Adrenal gland (tissue), 12 donors: ENCODE data around the gene BRSK1. TPM values are rescaled to one million over a fixed set of nuclear protein-coding genes. Genes with fewer than 3 reads are reported as not detected.
A peak's percentile ranks its signal among the peaks of the same experiment; 100 is the strongest.

Source experiments
- DNase-seq, 7 donors: peaks; one replicate each; pipeline ENCODE4 v3.0.0-alpha.2; 2019 to 2020
- H3K27ac ChIP-seq, 5 donors: fragments of 200-600 bp; sonication (generic) in 4 of 5; 1 replicate in 3 of 5; 2 replicates in 2 of 5; pipeline versions ENCODE4 v1.5.1 to v1.8.0; 2016 to 2020; ENCODE audit warnings: mild to moderate bottlenecking in 1 of 5
- H3K27me3 ChIP-seq: fragments of 200-600 bp; 2 replicates; pipeline ENCODE4 v1.8.0; 2021
- H3K36me3 ChIP-seq, 2 donors: fragments of 200-600 bp; replicated peaks in 1 of 2; 1 replicate in 1 of 2; 2 replicates in 1 of 2; pipeline versions ENCODE4 v1.5.1 to v1.8.0; 2018 to 2022
- H3K4me1 ChIP-seq, 2 donors: fragments of 200-600 bp; replicated peaks in 1 of 2; 1 replicate in 1 of 2; 2 replicates in 1 of 2; pipeline versions ENCODE4 v1.5.1 to v1.8.0; 2018 to 2021
- H3K4me3 ChIP-seq, 4 donors: fragments of 200-600 bp; sonication (generic) in 3 of 4; one replicate each; pipeline ENCODE4 v1.5.1; 2016 to 2018
- H3K9me3 ChIP-seq, 3 donors: fragments of 200-600 bp; sonication (generic) in 1 of 3; replicated peaks in 1 of 3; 1 replicate in 2 of 3; 2 replicates in 1 of 3; pipeline versions ENCODE4 v1.5.1 to v1.8.0; 2016 to 2021
- POLR2A ChIP-seq, 2 donors: fragments of 450-650 bp; IDR thresholded peaks; one replicate each; pipeline ENCODE4 v1.6.1; 2017; ENCODE audit warnings: antibody characterized with exemption in 2 of 2, mild to moderate bottlenecking in 2 of 2, moderate library complexity in 1 of 2
- WGBS, 4 donors: extraction: QIAGEN DNeasy Blood & Tissue Kit in 2 of 4; methylation state at CpG; one replicate each; pipeline versions ENCODE4 v1.1.5 to v1.1.7; 2013 to 2017; 5-methylcytosine and 5-hydroxymethylcytosine counted together
- intact Hi-C, 2 donors: fragments of 100-400 bp; cut with DNase I; formaldehyde crosslinking; loops; one replicate each; pipeline versions ENCODE4 v1.14.1 to v1.15.0; 2022 to 2023
- polyA plus RNA-seq, 3 donors: library from polyadenylated mRNA; stranded (reverse); fragments of 200-250 nt in 2 of 3; fragments of 350-450 nt in 1 of 3; fragmentation: Illumina TruSeq in 1 of 3; extraction: RNeasy Lipid Tissue Mini Kit (QIAGEN cat#74804) in 1 of 3; gene quantifications; one replicate each; pipeline ENCODE4 v1.2.3, GENCODE V29; 2013 to 2014
- total RNA-seq, 9 donors: library from RNA; depleted of rRNA in 4 of 9; stranded (reverse); fragments of >200 nt in 4 of 9; fragments of 120-200 nt in 1 of 9; fragmentation: NEBNext Ultra II Directional in 1 of 9; extraction: Animal tissue kit (Norgen Biotek cat#: 25700) in 1 of 9; gene quantifications; one replicate each; pipeline versions ENCODE4 v1.1.0 to v1.2.4, GENCODE V29; 2013 to 2023
- TF ChIP-seq, protein P1 (sequence below), 6 experiments: fragments of 450-650 bp in 4 of 6; fragments of 200-600 bp in 2 of 6; sonication (generic) in 1 of 6; IDR thresholded peaks; 1 replicate in 5 of 6; 2 replicates in 1 of 6; pipeline versions ENCODE4 v1.5.1 to v1.8.0; 2016 to 2021; ENCODE audit warnings: antibody characterized with exemption in 6 of 6, mild to moderate bottlenecking in 2 of 6, moderate library complexity in 1 of 6
- donor health status: healthy with polysubstance abuse.
- donor health status: Bipolar disorder and iron deficiency.
- donor health status: DM: yes; HTN: yes; CAD: no.
- donor health status: DM: no; HTN: no; CAD: no.
- donor health status: DM: no; HTN: no; CAD: no.
- donor health status: DM: yes; HTN: yes; CAD: no.

Gene BRSK1
- total and polyA plus RNA-seq, 12 donors = 2.0 to 64.3 (median 13.6) TPM

DNA sequence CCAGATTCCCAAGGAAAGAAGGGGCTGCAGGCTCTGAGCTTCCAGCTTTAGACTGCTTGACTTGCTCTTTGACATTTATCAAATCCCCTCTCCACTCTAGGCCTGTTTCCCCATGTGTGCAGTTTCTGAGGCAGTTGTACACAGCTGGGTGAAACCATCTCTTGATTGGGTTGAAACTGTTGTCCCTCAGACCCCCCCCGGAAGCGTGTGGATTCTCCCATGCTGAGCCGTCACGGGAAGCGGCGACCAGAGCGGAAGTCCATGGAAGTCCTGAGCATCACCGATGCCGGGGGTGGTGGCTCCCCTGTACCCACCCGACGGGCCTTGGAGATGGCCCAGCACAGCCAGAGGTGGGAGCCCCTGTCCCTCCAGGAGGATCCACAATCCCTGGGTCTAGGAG is 19.7 kb downstream of the BRSK1 start:
- Histone ChIP-seq H3K27ac (no peak overlapping the region), H3K4me3 (no peak overlapping the region), H3K36me3 (peaks cover 0 to 12% of the 10 kb centered on the region in 2 donors), H3K9me3 (no peaks in the 10 kb centered on the region), H3K4me1 (peaks cover 3 to 9% of the 10 kb centered on the region in 2 donors), H3K27me3 (no peaks in the 10 kb centered on the region)
- 94 to 96% (median 95%) methylated on average over 7 to 11 of the region's 11 CpGs for WGBS, 4 donors
- TF ChIP-seq POLR2A (IDR thresholded peaks at IDR 0.05) = no peak
- TF ChIP-seq, protein P1, sequence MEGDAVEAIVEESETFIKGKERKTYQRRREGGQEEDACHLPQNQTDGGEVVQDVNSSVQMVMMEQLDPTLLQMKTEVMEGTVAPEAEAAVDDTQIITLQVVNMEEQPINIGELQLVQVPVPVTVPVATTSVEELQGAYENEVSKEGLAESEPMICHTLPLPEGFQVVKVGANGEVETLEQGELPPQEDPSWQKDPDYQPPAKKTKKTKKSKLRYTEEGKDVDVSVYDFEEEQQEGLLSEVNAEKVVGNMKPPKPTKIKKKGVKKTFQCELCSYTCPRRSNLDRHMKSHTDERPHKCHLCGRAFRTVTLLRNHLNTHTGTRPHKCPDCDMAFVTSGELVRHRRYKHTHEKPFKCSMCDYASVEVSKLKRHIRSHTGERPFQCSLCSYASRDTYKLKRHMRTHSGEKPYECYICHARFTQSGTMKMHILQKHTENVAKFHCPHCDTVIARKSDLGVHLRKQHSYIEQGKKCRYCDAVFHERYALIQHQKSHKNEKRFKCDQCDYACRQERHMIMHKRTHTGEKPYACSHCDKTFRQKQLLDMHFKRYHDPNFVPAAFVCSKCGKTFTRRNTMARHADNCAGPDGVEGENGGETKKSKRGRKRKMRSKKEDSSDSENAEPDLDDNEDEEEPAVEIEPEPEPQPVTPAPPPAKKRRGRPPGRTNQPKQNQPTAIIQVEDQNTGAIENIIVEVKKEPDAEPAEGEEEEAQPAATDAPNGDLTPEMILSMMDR (IDR thresholded peaks at IDR 0.05) = no peak
- no peak for DNase-seq
- intact Hi-C loops = loop anchor here in 1 of 2 donors (5.0 kb wide), 1 partner anchor 79 kb away; the partner anchor contains the start of gene TMEM238

DNA sequence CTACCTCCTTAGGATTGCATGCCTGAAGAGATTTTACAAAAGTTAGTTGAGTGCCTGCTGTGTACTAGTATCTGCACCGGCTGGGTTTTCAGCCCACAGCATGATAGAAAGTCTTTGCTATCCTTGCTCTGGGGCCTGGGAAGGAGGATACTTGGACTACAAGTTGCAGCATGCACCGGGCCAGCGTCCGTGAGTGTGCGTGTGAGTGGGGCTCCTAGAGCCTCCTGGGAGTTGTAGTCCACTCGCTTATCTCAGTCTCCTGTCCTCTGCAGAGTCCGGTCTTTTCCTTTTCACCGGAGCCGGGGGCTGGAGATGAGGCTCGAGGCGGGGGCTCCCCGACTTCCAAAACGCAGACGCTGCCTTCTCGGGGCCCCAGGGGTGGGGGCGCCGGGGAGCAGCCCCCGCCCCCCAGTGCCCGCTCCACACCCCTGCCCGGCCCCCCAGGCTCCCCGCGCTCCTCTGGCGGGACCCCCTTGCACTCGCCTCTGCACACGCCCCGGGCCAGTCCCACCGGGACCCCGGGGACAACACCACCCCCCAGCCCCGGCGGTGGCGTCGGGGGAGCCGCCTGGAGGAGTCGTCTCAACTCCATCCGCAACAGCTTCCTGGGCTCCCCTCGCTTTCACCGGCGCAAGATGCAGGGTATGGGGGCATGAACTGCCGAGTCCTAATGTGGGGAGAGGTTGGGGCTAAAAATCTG is 20.6 kb downstream of the BRSK1 start:
- 80 to 93% (median 89%) methylated on average over 13 to 39 of the region's 39 CpGs for WGBS, 4 donors
- H3K36me3 ChIP-seq = peaks cover 0 to 12% of the 10 kb centered on the region in 2 donors
- no peaks in the 10 kb centered on the region for H3K27me3 ChIP-seq
- H3K4me3 ChIP-seq = no peak overlapping the region
- H3K9me3 ChIP-seq = no peaks in the 10 kb centered on the region
- peak in 3 of 7 donors; percentile 31 to 64 (median 37) for DNase-seq
- peaks cover 3 to 9% of the 10 kb centered on the region in 2 donors for H3K4me1 ChIP-seq
- no peak overlapping the region for H3K27ac ChIP-seq
- intact Hi-C loops = loop anchor here in 1 of 2 donors (5.0 kb wide), 1 partner anchor 78 kb away; the partner anchor contains the start of gene TMEM238
- TF ChIP-seq POLR2A (IDR thresholded peaks at IDR 0.05) = no peak
- TF ChIP-seq, protein P1 (IDR thresholded peaks at IDR 0.05) = no peak

DNA sequence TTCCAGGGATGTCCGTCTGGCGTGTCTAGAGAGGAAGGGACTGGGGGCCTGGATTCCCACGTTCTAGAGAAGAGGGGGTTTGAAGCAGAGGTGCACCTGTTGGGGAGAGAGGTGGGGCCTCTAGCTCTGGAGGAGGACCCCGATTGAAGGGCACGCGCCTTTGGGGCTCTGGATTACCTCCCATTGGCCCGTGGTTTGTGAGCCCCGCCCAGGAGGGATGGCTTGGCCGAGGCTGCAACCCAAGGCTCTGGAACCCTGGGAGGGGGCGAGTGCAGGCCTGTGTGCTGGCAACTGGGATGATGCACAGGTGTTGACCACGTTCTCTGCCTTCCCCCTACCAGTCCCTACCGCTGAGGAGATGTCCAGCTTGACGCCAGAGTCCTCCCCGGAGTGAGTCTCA is 21.2 kb downstream of the BRSK1 start:
- DNase-seq = no peak
- WGBS, 4 donors = 67 to 89% (median 80%) methylated on average over 6 to 14 of the region's 14 CpGs
- Histone ChIP-seq H3K9me3 (no peaks in the 10 kb centered on the region), H3K4me1 (peaks cover 3 to 9% of the 10 kb centered on the region in 2 donors), H3K27me3 (no peaks in the 10 kb centered on the region), H3K4me3 (no peak overlapping the region), H3K27ac (no peak overlapping the region), H3K36me3 (peaks cover 0 to 12% of the 10 kb centered on the region in 2 donors)
- intact Hi-C loops = loop anchor here in 1 of 2 donors (5.0 kb wide), 1 partner anchor 77 kb away; the partner anchor contains the start of gene TMEM238
- TF ChIP-seq, protein P1 (IDR thresholded peaks at IDR 0.05) = no peak
- no peak for TF ChIP-seq POLR2A (IDR thresholded peaks at IDR 0.05)

DNA sequence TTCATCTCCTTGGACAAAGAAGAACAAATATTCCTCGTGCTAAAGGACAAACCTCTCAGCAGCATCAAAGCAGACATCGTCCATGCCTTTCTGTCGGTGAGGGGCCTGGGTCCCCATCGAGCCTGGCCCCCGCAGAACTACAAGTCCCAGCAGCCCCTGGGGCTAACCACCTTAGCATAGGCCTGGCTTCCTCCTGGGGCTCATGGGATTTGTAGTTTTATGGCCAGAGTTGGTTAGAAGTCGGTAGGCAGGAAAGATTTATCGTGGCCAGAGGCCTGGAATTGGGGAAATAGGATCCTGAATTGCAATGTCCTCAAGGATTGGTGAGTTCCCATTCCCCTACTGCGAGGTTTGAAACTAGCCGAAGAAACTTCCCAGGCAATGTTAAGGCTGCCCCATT is 21.7 kb downstream of the BRSK1 start:
- Histone ChIP-seq H3K4me3 (peak overlapping the region in 1 of 4 donors; percentile 37), H3K9me3 (no peaks in the 10 kb centered on the region), H3K27me3 (no peaks in the 10 kb centered on the region), H3K36me3 (peaks cover 0 to 12% of the 10 kb centered on the region in 2 donors), H3K4me1 (peaks cover 3 to 9% of the 10 kb centered on the region in 2 donors), H3K27ac (peak overlapping the region in 4 of 5 donors; percentile 18 to 65 (median 44))
- WGBS, 4 donors = 61 to 74% (median 74%) methylated on average over 6 to 9 of the region's 9 CpGs
- intact Hi-C loops = no loop called here
- DNase-seq = peak; percentile 60 to 82 (median 64)
- TF ChIP-seq, protein P1 (IDR thresholded peaks at IDR 0.05) = no peak
- TF ChIP-seq POLR2A (IDR thresholded peaks at IDR 0.05) = no peak
